Right cardiac atrium (tissue), 5 donors: ENCODE measurements around the gene NSDHL. TPM values are rescaled to one million over a fixed set of nuclear protein-coding genes. Genes with fewer than 3 reads are reported as not detected.
A peak's percentile ranks its signal among the peaks of the same experiment; 100 is the strongest.

Source experiments
- ATAC-seq, 2 donors: fragments of 200-7000 bp; cut with Tn5 transposase; one replicate each; pipeline versions ENCODE4 v1.8.0 to v1.9.1; 2020; ENCODE audit warnings: moderate library complexity in 2 of 2, mild to moderate bottlenecking in 1 of 2
- DNase-seq, 3 donors: peaks; one replicate each; pipeline ENCODE4 v3.0.0-alpha.2; 2020
- H3K27ac ChIP-seq: one replicate; pipeline ENCODE4 v1.5.1; 2013; ENCODE audit warnings: mild to moderate bottlenecking, low read length, control low read depth, moderate library complexity
- H3K27me3 ChIP-seq: one replicate; pipeline ENCODE4 v1.6.1; 2013; ENCODE audit not compliant: control insufficient read depth, insufficient read depth
- H3K4me1 ChIP-seq: one replicate; pipeline ENCODE4 v1.6.1; 2013; ENCODE audit warnings: low read length; ENCODE audit not compliant: control insufficient read depth, insufficient read depth
- H3K4me3 ChIP-seq: one replicate; pipeline ENCODE4 v1.5.1; 2013; ENCODE audit warnings: low read length, control low read depth
- H3K9me3 ChIP-seq: one replicate; pipeline ENCODE4 v1.6.1; 2013; ENCODE audit warnings: low read length; ENCODE audit not compliant: control insufficient read depth
- WGBS: extraction: QIAGEN DNeasy Blood & Tissue Kit; methylation state at CpG from one replicate; pipeline ENCODE4 v1.1.7; 2013; 5-methylcytosine and 5-hydroxymethylcytosine counted together
- intact Hi-C, 4 donors: fragments of 100-400 bp; cut with DNase I; formaldehyde crosslinking; loops; one replicate each; pipeline versions ENCODE4 v1.11.0 to v1.14.0; 2022 to 2023
- polyA plus RNA-seq: library from polyadenylated mRNA; stranded (reverse); fragments of 200-250 nt; gene quantifications from one replicate; pipeline ENCODE4 v1.2.3, GENCODE V29; 2013
- total RNA-seq, 4 donors: library from RNA; stranded (reverse); fragmentation: NEBNext Ultra II Directional; extraction: Animal tissue kit (Norgen Biotek cat#: 25700); gene quantifications; one replicate each; pipeline ENCODE4 v1.2.1, GENCODE V29; 2021
- donor health status: healthy with polysubstance abuse.
- donor health status: DM: no; HTN: yes; CAD: no.
- donor health status: DM: no; HTN: no; CAD: no.
- donor health status: DM: no; HTN: yes; CAD: no; lungs with severe emphysema.
- donor health status: DM: yes; HTN: yes; CAD: no.

Gene NSDHL
- total and polyA plus RNA-seq, 5 donors, result 24.9 to 33.1 (median 30.7) TPM

GRCh38 chrX:152895724-152896420 lies 65.0 kb downstream of the NSDHL start:
- ATAC-seq, result no peak
- Histone ChIP-seq H3K27me3 (no peaks in the 10 kb centered on the region), H3K9me3 (no peaks in the 10 kb centered on the region), H3K4me3 (no peak overlapping the region), H3K27ac (no peak overlapping the region), H3K4me1 (no peaks in the 10 kb centered on the region)
- DNase-seq, result peak in 1 of 3 donors; percentile 31
- intact Hi-C loops, result no loop called here
- 92% methylated on average over 8 of the region's 8 CpGs for WGBS

- intact Hi-C loops, result no loop called here
- no peaks in the 10 kb centered on the region for H3K4me1 ChIP-seq
- no peak for ATAC-seq
- H3K9me3 ChIP-seq, result no peaks in the 10 kb centered on the region
- no peak for DNase-seq
- 64% methylated on average over 8 of the region's 8 CpGs for WGBS
- no peak overlapping the region for H3K4me3 ChIP-seq
- H3K27ac ChIP-seq, result no peak overlapping the region
- H3K27me3 ChIP-seq, result no peaks in the 10 kb centered on the region
Observed at GRCh38 chrX:152896450-152896849, 65.6 kb downstream of the NSDHL start.

GRCh38 chrX:152897222-152898131 lies 66.6 kb downstream of the NSDHL start, which contains the start of gene ZNF185:
Gene ZNF185, plus strand, starts transcription at chrX:152898067. Its CDS starts 16,423 bp downstream, at chrX:152914490.
- ATAC-seq, result no peak
- 18% methylated on average over 50 of the region's 64 CpGs for WGBS

GRCh38 chrX:152898442-152898841 lies 67.6 kb downstream of the NSDHL start:
- DNase-seq (no peak), ATAC-seq (no peak)
- intact Hi-C loops, result no loop called here
- no peaks in the 10 kb centered on the region for H3K9me3 ChIP-seq
- H3K27ac ChIP-seq, result no peak overlapping the region
- no peaks in the 10 kb centered on the region for H3K27me3 ChIP-seq
- H3K4me1 ChIP-seq, result no peaks in the 10 kb centered on the region
- WGBS, result 70% methylated on average over 10 of the region's 10 CpGs
- no peak overlapping the region for H3K4me3 ChIP-seq

More at GRCh38 chrX:152897222-152898131, 66.6 kb downstream of the NSDHL start, which contains the start of gene ZNF185:
- H3K4me1 ChIP-seq, result no peaks in the 10 kb centered on the region
- H3K9me3 ChIP-seq, result no peaks in the 10 kb centered on the region
- intact Hi-C loops, result no loop called here
- H3K27ac ChIP-seq, result no peak within 1 kb of the TSS
- DNase-seq, result peak in 1 of 3 donors; percentile 55
- H3K27me3 ChIP-seq, result no peaks in the 10 kb centered on the region
- H3K4me3 ChIP-seq, result peak within 1 kb of the TSS; percentile 51

GRCh38 chrX:152899111-152899873 lies 68.4 kb downstream of the NSDHL start:
- no peaks in the 10 kb centered on the region for H3K27me3 ChIP-seq
- H3K27ac ChIP-seq, result no peak overlapping the region
- no peaks in the 10 kb centered on the region for H3K4me1 ChIP-seq
- no peaks in the 10 kb centered on the region for H3K9me3 ChIP-seq
- ATAC-seq (no peak), DNase-seq (peak in 1 of 3 donors; percentile 21)
- no peak overlapping the region for H3K4me3 ChIP-seq
- 96% methylated on average over 16 of the region's 16 CpGs for WGBS
- intact Hi-C loops, result no loop called here

- Histone ChIP-seq H3K27ac (no peak overlapping the region), H3K4me1 (no peaks in the 10 kb centered on the region), H3K4me3 (no peak overlapping the region), H3K9me3 (no peaks in the 10 kb centered on the region), H3K27me3 (no peaks in the 10 kb centered on the region)
- ATAC-seq (no peak), DNase-seq (no peak)
- WGBS, result 93% methylated on average over 12 of the region's 12 CpGs
- intact Hi-C loops, result no loop called here
Observed at GRCh38 chrX:152899874-152900719, 69.2 kb downstream of the NSDHL start.

- intact Hi-C loops, result no loop called here
- ATAC-seq, result no peak
- H3K9me3 ChIP-seq, result no peaks in the 10 kb centered on the region
- no peak for DNase-seq
- H3K27me3 ChIP-seq, result no peaks in the 10 kb centered on the region
- H3K4me1 ChIP-seq, result no peaks in the 10 kb centered on the region
- WGBS, result 98% methylated on average over 8 of the region's 8 CpGs
- no peak overlapping the region for H3K4me3 ChIP-seq
- no peak overlapping the region for H3K27ac ChIP-seq
Observed at GRCh38 chrX:152900937-152901445, 70.1 kb downstream of the NSDHL start.

GRCh38 chrX:152901816-152902501 lies 71.1 kb downstream of the NSDHL start:
- no peak for ATAC-seq
- H3K27me3 ChIP-seq, result no peaks in the 10 kb centered on the region
- 81% methylated on average over 15 of the region's 15 CpGs for WGBS
- no peaks in the 10 kb centered on the region for H3K4me1 ChIP-seq
- intact Hi-C loops, result no loop called here
- DNase-seq, result peak in 1 of 3 donors; percentile 13
- no peak overlapping the region for H3K4me3 ChIP-seq
- H3K9me3 ChIP-seq, result no peaks in the 10 kb centered on the region
- H3K27ac ChIP-seq, result no peak overlapping the region

- no peaks in the 10 kb centered on the region for H3K4me1 ChIP-seq
- H3K9me3 ChIP-seq, result no peaks in the 10 kb centered on the region
- H3K27ac ChIP-seq, result no peak overlapping the region
- intact Hi-C loops, result no loop called here
- no peaks in the 10 kb centered on the region for H3K27me3 ChIP-seq
- no peak overlapping the region for H3K4me3 ChIP-seq
- 94% methylated on average over 4 of the region's 4 CpGs for WGBS
- peak in 1 of 3 donors; percentile 15 for DNase-seq
- ATAC-seq, result no peak
Observed at GRCh38 chrX:152902502-152902820, 71.6 kb downstream of the NSDHL start.

GRCh38 chrX:152903589-152903988 lies 72.7 kb downstream of the NSDHL start:
- Histone ChIP-seq H3K27me3 (no peaks in the 10 kb centered on the region), H3K27ac (no peak overlapping the region), H3K4me3 (no peak overlapping the region), H3K9me3 (no peaks in the 10 kb centered on the region), H3K4me1 (no peaks in the 10 kb centered on the region)
- ATAC-seq (no peak), DNase-seq (peak in 1 of 3 donors; percentile 35)
- intact Hi-C loops, result no loop called here
- WGBS, result 71% methylated on average over 9 of the region's 9 CpGs
